A549 (cell line): ENCODE results near the gene SMOC1.

Experiments
- BHLHE40 ChIP-seq: IDR thresholded peaks from 2 replicates; pipeline ENCODE4 v1.6.1; 2012; ENCODE audit warnings: low read depth, low read length, inconsistent platforms
- CEBPB ChIP-seq, 2 experiments: fragments of >200 bp in 1 of 2; sonication (Bioruptor Twin) in 1 of 2; formaldehyde crosslinking in 1 of 2; IDR thresholded peaks; 2 replicates each; pipeline ENCODE4 v1.6.1; 2012 to 2016
- CTCF ChIP-seq: fragments of >200 bp; sonication (Bioruptor Twin); formaldehyde crosslinking; IDR thresholded peaks from 3 replicates; pipeline ENCODE4 v1.5.1; 2016
- EP300 ChIP-seq, 2 experiments: fragments of >200 bp; sonication (Bioruptor Twin); formaldehyde crosslinking; IDR thresholded peaks; 2 replicates in 1 of 2; 3 replicates in 1 of 2; pipeline ENCODE4 v1.6.1; 2016 to 2017
- GATA3 ChIP-seq: IDR thresholded peaks from 2 replicates; pipeline ENCODE4 v1.6.1; 2012; ENCODE audit warnings: borderline replicate concordance
- HMGXB4 ChIP-seq: fragments of 250-450 bp; sonication (Bioruptor Pico); IDR thresholded peaks from 2 replicates; pipeline ENCODE4 v1.5.0; 2021; ENCODE audit warnings: mild to moderate bottlenecking, moderate library complexity, borderline replicate concordance
- HOXA7 ChIP-seq: fragments of 250-450 bp; sonication (Bioruptor Pico); IDR thresholded peaks from 2 replicates; pipeline ENCODE4 v1.5.0; 2020; ENCODE audit warnings: mild to moderate bottlenecking, moderate library complexity
- RCOR1 ChIP-seq: fragments of 150-350 bp; IDR thresholded peaks from 2 replicates; pipeline ENCODE4 v1.6.1; 2014; ENCODE audit warnings: antibody characterized with exemption, low read length, low read depth
- REST ChIP-seq: fragments of 200-600 bp; sonication (generic); IDR thresholded peaks from 2 replicates; pipeline ENCODE4 v1.6.1; 2016; ENCODE audit warnings: antibody characterized with exemption, mild to moderate bottlenecking, moderate library complexity

GRCh38 chr14:69845050-69845581, 34.1 kb upstream of the SMOC1 start:
- no peak for TF ChIP-seq GATA3
- TF ChIP-seq EP300 (IDR thresholded peaks at IDR 0.05) = no peak
- TF ChIP-seq BHLHE40 = no peak
- no peak for TF ChIP-seq REST
- no peak for TF ChIP-seq HOXA7
- no peak for TF ChIP-seq CEBPB (IDR thresholded peaks at IDR 0.05)
- TF ChIP-seq RCOR1 = no peak
- TF ChIP-seq CTCF = no peak
- no peak for TF ChIP-seq HMGXB4
